HG02571 (cell line): Measurements from ENCODE around the gene PLAAT3.
"Not testable (repeated sequence)": the region's sequence is repeated elsewhere in the genome, so short reads cannot be mapped to it uniquely, and the experiment has no call there.

Source experiments
- ATAC-seq: cut with Tn5 transposase; IDR thresholded peaks from one replicate; pipeline ENCODE4 v1.9.1; 2021; ENCODE audit warnings: mild to moderate bottlenecking, moderate library complexity; ENCODE audit not compliant: unreplicated experiment

PLAAT3 gene

GRCh38 chr11:63547061-63547460, 67.2 kb downstream of the PLAAT3 start:
- no peak for ATAC-seq

DNA sequence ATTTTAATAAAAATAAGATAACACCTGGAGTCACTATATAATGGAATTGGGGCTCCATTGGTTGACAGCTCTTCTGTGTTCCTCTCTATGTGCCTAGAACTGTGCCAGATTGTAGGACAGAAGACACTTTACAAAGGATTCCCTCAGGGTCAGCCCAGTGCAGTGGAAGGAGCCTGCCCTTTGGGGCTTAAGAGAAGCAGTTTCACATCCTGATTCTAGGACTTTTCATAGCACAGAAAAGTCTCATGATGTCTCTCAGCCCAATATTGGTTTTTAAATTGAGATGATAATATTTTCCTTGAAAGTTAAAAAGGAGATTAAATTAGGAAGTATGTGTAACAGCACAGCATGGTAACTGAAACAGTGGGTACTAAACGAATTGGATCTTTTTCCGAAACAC, 70.5 kb downstream of the PLAAT3 start:
- no peak for ATAC-seq

DNA sequence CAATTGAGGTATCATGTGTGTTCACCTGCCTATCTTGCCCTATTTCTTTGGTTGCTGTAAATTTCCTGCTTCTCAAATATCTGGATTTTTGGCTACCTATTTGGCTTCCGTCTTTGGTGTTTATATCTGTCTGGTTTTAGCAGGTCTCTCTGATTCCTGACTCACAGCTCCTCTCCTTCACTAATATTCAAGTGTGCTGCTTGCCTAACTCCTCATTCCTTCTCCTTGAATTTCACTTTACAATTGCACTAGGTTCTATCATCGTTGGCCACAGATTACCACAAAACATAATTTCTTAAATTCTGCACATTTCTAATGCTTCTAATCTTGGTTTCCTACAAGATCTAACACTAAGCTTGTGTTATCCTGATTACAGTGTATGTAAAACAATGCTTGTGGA, 71.7 kb downstream of the PLAAT3 start:
- not testable (repeated sequence) for ATAC-seq

DNA sequence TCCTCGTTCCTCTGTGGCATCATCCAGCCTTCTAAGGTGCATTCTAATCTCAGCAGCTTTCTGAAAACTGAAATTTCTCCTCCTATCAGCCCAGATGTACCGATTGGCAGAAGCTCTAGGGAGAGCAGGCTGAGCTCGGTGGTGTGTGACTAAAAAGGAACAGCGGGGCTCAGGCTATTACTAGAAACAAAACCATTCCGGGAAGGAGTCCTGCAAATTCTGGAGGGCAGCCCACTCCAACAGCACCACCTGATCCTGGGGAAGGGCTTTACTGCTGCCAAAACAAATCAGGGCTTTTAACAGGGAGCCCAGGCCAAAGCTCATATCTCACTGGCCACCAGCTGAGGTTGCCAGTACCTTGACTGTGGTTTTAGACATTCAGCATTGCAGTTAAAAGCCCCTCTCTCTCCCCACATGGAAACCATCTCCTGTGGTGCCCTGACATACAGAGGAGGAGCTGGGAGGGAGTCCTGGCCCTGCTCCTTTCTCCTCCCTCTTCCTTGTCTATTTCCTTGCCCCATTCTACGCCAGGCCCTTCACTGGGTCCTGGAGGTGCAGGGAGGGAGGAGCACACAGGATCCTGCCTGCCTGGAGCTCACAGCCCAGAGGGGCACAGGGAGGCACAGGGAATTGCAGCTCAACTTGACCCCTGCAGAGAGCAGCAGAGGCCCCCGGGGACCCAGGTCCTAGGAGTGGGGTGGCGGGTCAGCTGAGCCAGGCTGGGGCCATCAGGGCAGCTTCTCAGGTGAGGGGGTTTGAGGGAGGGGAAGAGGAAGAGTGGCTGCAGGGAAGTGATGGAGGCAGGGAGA, 76.7 kb downstream of the PLAAT3 start:
- ATAC-seq = no peak

DNA sequence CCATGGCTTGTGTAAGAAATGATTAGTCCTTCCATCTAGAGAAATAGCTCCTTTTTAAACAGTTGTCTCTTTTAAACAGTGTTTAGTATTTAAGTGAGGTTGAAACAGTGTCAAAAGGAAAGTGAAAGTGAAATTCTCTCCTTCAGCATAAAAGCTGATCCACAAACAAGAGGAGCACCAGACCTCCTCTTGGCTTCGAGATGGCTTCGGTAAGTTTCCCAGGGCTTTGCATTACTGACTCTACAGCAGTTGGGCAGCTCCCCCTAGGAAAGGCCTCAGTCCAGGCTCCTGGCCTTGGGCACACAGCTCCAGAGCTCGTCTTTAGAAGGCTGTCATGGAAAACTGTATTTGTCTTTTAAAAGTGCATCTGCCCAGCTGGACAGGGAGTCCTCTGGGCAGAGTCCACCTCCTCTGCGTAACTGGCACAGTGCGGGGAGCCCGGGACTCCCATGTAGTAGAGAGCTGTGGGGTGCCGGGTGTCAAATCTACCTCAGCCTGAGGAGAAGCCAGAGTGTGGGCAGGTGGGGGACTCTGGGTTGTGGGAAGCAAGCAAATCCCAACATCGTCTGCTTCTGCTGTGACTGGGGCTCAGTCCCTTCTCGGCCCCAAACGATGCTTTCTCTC, 77.5 kb downstream of the PLAAT3 start, which contains the start of gene PLAAT4:
Gene PLAAT4 (plus strand): TSS at position 140 of the 624 bp plus-strand sequence. CDS start 61 bp downstream, at position 201.
- ATAC-seq = no peak

DNA sequence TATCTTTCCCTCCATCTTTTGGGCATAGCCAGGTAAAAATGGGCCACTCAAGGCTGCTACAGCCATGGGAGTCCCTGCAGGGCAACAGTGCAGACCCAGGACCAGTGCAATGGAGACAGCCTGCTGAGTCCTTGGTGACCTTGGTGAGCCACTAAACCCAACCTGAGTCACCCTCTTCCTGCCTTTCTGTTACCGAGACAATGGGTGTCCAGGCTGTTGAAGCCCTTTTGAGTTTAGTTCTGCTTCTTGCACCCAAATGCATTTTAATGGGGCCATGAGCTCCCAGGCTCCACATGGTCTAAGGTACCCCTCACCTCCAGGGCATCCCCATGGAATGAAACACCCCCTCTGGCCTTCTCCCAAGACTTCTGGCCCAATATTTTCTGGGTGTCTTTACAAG, 78.5 kb downstream of the PLAAT3 start:
- no peak for ATAC-seq

- ATAC-seq = no peak
Measured at GRCh38 chr11:63534895-63535461, 79.3 kb downstream of the PLAAT3 start.

GRCh38 chr11:63534076-63534475, 80.2 kb downstream of the PLAAT3 start:
- ATAC-seq = no peak

DNA sequence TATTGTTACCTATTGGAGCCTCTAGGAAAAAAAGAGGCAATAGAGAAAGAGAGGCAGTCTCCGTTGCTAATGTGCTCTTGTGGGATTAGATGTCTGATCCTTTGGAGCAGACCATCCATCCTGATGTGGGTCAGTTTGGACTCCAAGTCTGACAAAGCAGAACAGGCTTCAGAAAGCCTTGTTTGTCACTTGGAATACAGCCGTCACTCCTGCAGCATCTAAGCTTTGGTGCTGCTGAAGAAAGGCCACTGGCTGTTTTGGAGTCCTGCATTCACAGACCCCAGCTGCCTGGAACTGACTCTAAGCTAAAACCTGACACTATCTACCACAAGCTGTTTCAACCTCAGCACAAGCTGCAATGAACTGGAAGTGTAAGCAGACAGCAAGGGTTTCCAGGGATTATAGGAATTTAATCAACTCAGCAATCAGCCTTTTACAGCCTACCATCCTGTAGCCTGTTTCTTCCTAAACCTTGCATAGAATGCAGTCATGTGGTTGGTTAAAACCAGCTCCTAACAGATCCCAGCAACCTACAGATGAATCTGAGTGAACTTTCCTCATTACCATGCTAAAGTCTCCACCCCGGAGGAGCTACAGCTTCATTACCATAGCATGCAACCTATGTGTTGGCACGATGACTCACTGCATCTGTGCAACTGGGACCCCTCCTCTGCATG, 81.3 kb downstream of the PLAAT3 start:
- ATAC-seq = no peak

- no peak for ATAC-seq
Measured at GRCh38 chr11:63532117-63532516, 82.1 kb downstream of the PLAAT3 start.

- not testable (repeated sequence) for ATAC-seq
Measured at GRCh38 chr11:63531074-63531792, 83.0 kb downstream of the PLAAT3 start.

DNA sequence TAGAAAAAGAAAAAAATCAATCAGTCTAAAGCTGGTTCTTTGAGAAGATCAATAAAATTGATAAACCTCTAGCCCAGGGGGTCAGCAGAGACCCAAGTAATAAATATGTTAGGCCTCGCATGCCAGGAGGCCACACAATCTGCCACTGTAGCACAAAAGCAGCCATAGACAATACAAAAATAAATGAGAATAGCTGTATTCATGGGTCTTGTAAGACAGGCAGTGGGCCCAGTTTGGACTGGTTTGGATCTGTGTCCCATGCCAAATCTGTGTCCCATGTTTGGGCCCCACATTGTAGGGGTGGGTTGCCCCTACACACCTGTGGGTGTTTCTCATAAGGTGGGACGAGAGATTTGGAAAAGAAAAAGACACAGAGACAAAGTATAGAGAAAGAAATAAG, 84.2 kb downstream of the PLAAT3 start:
- ATAC-seq = no peak

- ATAC-seq = not testable (repeated sequence)
Measured at GRCh38 chr11:63529373-63529772, 84.9 kb downstream of the PLAAT3 start.

GRCh38 chr11:63528729-63529278, 85.4 kb downstream of the PLAAT3 start:
- not testable (repeated sequence) for ATAC-seq

- not testable (repeated sequence) for ATAC-seq
Measured at GRCh38 chr11:63528156-63528555, 86.1 kb downstream of the PLAAT3 start.

GRCh38 chr11:63527667-63528066, 86.6 kb downstream of the PLAAT3 start:
- ATAC-seq = no peak
